Sigmoid colon (tissue), 4 donors: ENCODE data around the gene FBXL7.

Experiments
- EP300 ChIP-seq, 4 donors: sonication (generic); formaldehyde crosslinking; IDR thresholded peaks; one replicate each; pipeline ENCODE4 v1.6.1; 2017; ENCODE audit warnings: antibody characterized with exemption in 4 of 4
- POLR2A ChIP-seq, 2 donors: fragments of 450-650 bp; IDR thresholded peaks; one replicate each; pipeline ENCODE4 v1.6.1; 2016; ENCODE audit warnings: antibody characterized with exemption in 2 of 2, mild to moderate bottlenecking in 2 of 2, moderate library complexity in 2 of 2
- POLR2AphosphoS5 ChIP-seq, 4 donors: sonication (generic); formaldehyde crosslinking; IDR thresholded peaks; one replicate each; pipeline ENCODE4 v1.6.1; 2017; ENCODE audit warnings: antibody characterized with exemption in 4 of 4
- TF ChIP-seq, protein P1 (sequence below), 4 experiments: fragments of 450-650 bp in 3 of 4; fragments of 200-600 bp in 1 of 4; IDR thresholded peaks; one replicate each; pipeline ENCODE4 v1.5.1; 2016 to 2019; ENCODE audit warnings: antibody characterized with exemption in 4 of 4, mild to moderate bottlenecking in 3 of 4, moderate library complexity in 2 of 4

DNA sequence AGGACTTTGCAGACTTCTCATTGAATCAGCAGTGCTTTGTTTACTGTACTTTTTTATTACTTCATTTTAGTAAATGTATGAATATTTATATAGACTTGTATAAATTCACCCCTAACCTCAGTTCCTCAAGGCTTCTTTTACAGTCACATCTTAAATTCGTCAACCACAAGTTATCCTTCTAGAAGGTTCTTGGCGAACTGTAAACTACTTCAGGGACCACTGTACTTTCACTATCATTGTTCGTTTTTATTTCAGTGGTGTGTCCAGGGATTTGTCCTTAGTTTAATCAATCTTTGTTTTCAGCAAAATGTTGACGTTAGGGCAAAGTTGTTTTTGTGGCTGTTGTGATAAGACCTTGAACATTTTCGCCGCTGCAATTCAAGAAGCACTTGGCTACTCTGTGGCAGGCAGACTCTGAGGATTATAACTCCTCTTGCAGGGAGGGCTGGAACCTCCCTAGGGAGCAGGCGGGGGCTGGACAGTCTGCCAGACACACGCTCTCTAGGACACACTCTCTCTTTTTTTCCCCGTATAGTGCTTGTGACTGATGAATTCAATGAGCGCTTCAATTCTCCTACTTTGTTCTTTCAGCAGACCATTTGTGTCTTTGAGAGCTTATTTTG is 252.8 kb downstream of the FBXL7 start:
- TF ChIP-seq POLR2A (IDR thresholded peaks at IDR 0.05) (no peak), EP300 (IDR thresholded peaks at IDR 0.05) (no peak), POLR2AphosphoS5 (IDR thresholded peaks at IDR 0.05) (no peak)
- TF ChIP-seq, protein P1, sequence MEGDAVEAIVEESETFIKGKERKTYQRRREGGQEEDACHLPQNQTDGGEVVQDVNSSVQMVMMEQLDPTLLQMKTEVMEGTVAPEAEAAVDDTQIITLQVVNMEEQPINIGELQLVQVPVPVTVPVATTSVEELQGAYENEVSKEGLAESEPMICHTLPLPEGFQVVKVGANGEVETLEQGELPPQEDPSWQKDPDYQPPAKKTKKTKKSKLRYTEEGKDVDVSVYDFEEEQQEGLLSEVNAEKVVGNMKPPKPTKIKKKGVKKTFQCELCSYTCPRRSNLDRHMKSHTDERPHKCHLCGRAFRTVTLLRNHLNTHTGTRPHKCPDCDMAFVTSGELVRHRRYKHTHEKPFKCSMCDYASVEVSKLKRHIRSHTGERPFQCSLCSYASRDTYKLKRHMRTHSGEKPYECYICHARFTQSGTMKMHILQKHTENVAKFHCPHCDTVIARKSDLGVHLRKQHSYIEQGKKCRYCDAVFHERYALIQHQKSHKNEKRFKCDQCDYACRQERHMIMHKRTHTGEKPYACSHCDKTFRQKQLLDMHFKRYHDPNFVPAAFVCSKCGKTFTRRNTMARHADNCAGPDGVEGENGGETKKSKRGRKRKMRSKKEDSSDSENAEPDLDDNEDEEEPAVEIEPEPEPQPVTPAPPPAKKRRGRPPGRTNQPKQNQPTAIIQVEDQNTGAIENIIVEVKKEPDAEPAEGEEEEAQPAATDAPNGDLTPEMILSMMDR (IDR thresholded peaks at IDR 0.05): no peak
